Muscle of arm (tissue), 12 donors: ENCODE data around the gene CAMKMT. TPM values are rescaled to one million over a fixed set of nuclear protein-coding genes. Genes with fewer than 3 reads are reported as not detected.

Source experiments
- DNase-seq: peaks from one replicate; pipeline ENCODE4 v3.0.0-alpha.2; 2013
- polyA plus RNA-seq, 12 donors: library from polyadenylated mRNA; unstranded; fragments of 120-200 nt; gene quantifications; one replicate each; pipeline ENCODE4 v1.2.1, GENCODE V29; 2013; ENCODE audit not compliant: insufficient read length in 12 of 12

The CAMKMT gene
- polyA plus RNA-seq, 12 donors = 4.0 to 8.7 (median 6.5) TPM; not detected in 1

DNA sequence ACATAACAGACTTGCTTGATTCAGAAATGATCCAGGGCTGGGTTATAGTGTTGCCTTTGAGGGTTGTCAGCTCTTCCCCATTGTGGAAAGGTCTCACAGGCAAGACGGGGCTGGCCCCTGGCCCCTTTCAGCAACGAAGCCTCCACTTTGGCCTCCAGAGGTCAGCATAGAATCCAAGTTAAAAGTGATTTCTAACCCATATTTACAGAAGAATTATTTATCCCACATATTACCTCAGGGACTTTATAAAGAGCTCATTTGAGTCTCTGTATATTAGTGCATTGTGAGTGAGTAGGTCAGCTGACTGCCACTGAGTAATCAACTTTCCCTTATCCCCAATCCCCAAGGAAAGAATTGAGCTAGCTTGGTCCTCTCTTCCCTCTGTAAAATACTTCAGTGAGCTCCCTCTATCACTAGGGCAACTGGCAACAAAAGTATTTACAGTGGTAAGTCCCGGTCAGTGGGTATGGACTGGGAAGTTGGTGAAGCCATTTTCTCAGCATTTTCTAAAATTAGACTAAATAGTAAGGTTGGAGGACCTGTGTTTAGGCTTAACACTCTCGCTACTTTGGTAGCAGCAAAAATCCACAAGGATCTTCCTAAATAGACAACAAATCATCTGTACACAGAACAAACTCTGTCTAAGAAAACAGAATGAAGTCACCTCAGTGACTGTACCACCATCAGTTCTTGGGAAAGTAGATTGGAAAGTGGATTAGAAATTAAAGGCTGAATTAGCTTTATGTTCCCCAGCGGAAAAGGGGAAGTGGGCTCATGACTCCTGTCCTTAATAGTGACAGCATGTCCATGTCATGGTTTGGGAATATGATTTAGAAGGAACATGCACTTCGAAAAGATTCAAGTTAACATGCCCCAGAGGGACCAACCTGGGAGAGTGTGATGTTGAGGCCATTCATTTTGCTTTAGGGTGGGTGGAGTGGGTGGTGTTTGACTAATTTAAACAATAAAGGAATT, 408.8 kb downstream of the CAMKMT start:
- no peak for DNase-seq

- DNase-seq = no peak
These were observed 409.8 kb downstream of the CAMKMT start for GRCh38 chr2:44771522-44771921.

DNA sequence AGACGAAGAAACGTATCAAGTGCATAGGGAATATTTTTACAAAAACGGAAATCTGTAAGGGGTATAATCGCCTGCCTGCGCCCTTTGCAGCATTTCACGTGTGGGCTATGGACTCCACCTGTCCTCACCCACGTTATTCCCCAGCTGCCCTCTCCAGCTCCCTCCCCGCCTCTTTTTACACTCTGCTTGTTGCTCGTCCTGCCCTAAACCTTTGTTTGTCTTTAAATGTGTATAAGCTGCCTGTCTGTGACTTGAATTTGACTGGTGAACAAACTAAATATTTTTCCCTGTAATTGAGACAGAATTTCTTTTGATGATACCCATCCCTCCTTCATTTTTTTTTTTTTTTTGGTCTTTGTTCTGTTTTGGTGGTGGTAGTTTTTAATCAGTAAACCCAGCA, 410.4 kb downstream of the CAMKMT start:
- no peak for DNase-seq

- no peak for DNase-seq
These were observed 411.1 kb downstream of the CAMKMT start for GRCh38 chr2:44772669-44773378.

GRCh38 chr2:44774826-44775492, 413.2 kb downstream of the CAMKMT start:
- DNase-seq = no peak

GRCh38 chr2:44777036-44777435, 415.3 kb downstream of the CAMKMT start:
- DNase-seq = no peak

DNA sequence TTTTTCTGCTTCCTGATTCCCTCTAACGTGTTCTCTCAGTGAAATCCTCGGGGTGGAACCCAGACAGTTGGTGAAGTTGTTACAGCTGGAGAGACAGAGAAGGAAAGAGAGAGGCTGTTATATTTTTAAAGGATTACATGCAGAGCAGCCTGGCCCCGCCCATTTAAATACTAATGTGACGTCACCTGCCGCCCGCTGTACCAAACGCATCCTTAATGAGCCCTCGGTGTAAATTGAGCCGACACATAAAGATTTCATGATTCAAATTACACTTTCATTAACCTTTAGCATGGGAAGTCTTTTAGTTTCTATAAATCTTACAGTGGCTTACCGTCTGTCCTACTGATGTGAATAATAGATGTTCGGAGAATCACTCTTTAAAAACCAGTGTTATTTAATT, 415.8 kb downstream of the CAMKMT start:
- DNase-seq = no peak

DNA sequence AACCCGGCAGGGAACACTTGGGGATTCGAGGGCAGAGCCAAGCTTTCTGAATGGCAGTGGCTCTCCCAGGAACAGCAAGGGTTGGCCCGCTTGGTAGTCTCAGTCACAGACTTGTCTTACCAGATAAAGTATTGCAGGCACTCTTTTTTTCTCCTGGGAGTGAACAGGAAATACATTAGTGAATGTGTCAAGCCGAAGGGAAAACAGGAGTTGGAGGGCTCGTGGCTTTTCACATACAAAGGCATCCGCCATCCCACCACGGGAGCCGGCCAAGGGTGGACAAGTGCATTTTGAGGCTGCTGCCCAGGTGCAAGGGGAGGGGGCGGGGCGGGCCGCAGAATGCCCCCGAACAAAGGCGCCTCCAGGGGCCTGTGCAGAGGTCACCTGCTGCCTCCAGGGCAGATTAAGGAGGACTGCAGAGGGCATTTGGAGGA, 416.5 kb downstream of the CAMKMT start:
- DNase-seq = no peak

DNA sequence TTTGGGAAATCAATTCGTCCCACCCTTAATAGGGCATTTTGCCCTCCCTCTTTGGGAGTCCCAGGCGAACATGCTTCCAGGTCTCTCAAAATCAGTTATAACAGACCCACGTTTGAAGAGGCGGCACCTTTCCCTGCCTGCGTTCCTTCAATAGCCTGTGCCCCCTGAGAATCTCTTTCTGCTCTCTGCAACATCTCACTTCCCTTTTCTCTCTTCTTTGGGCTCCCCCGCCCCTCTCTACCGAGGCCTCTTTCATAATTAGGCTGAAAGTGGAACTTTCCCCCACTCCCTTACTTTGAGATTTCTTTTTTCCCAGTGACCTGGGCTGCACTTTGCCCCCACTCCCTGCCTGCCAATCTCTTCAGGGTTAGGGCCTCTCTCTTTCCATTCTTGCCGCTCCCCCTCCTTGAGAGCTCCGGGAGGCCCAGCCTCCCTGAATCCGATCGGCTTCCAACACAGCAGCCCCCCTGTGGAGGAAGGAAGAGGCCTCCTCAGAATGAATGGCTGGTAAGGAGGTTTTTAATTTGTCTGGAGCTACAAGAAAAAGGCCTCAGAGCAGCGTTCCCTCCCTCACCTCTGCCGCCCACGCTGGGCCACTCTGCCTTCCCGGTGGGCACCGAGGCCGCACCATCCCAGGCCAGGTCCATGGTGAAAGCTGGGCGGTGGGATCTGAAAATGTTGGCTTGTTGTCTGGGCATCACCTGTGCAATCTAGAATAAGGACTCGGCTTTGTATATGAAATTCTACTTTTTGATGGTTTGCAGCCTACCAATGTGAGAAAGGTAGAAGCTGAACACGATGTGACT, 417.1 kb downstream of the CAMKMT start:
- no peak for DNase-seq

DNA sequence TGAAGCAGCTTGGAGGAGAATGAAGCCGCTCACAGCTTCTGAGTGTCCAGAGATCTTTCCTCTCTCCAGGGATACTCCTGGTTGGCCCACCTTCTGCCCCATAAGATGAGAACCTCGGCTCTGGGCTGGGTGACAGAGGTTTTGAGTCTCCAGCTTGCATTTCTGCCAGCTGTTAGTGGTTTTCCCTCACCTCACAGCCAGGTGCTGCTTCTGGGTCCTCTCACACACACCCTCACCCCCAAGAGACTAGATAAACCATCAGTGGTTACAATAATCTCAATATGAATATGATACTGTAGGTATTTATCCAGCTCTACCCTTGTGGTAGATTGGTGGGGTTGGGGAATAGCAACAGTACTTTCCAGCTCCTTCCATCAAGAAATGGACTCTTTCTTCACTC, 418.0 kb downstream of the CAMKMT start:
- DNase-seq = no peak

DNA sequence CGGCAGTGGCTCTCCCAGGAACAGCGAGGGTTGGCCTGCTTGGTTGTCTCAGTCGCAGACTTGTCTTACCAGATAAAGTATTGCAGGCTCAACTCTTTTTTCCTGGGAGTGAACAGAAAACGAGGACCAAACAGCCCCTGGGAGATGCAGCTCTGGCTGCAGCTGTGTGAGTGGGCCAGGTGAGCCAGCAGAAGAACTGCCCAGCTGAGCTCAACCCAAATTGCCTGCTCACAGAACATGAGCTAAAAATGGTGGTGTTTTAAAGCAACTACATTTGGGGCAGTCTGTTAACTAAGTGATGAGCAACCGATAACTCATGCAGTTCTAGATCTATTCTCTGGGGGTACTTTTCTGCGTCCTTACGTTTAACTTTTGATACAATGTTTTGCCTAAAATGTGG, 418.7 kb downstream of the CAMKMT start:
- no peak for DNase-seq

- no peak for DNase-seq
These were observed 423.7 kb downstream of the CAMKMT start for GRCh38 chr2:44785433-44785832.

DNA sequence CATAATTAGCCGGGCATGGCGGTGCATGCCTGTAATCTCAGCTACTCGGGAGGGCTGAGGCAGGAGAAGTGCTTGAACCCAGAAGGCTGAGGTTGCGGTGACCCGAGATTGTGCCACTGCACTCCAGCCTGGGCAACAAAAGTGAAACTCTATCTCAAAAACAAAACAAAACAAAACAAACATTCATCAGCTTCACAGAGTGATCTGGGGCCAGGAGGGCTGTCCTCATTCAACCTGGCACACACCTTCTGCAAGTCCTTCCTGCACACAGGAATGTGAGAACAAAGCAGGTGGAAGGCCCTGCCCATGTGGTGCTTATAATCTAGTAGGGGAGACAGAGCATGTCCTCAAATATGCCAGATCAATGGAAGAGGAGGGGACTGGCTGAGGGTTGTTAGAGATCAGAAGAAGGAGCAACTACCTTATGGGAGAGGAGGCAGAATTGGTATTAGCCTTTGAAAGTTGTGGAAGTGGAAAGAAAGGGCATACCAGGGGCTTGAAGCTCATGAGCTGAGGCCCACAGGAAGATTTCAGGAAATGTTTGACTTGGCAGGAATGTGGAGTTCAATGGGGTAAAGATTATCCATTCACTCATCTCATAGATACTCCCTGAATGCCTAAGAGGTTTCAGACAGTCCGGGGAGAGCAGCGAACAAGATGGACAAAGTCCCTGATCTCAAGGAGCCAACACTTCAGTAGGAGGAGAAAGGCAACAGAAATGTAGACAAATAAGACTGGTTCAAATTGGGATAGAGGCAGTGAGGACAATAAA, 424.5 kb downstream of the CAMKMT start:
- no peak for DNase-seq

- no peak for DNase-seq
These were observed 425.1 kb downstream of the CAMKMT start for GRCh38 chr2:44786817-44787214.

DNA sequence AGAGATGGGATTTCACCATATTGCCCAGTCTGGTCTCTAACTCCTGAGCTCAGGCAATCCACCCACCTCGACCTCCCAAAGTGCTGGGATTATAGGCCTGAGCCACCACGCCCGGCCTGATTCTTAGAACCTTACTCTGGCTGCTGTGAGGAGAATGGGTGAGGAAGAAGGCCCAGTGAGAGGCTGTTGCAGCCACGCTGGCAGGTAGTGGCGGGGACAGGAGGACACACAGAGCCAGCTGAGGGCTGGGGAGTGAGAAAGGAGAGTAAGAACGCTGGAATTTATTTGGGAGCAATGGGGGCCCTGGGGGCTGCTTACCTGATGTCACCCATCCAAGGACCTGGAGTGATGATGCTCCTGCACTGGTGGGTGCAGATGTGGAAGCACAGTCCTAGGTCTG, 425.9 kb downstream of the CAMKMT start:
- no peak for DNase-seq

DNA sequence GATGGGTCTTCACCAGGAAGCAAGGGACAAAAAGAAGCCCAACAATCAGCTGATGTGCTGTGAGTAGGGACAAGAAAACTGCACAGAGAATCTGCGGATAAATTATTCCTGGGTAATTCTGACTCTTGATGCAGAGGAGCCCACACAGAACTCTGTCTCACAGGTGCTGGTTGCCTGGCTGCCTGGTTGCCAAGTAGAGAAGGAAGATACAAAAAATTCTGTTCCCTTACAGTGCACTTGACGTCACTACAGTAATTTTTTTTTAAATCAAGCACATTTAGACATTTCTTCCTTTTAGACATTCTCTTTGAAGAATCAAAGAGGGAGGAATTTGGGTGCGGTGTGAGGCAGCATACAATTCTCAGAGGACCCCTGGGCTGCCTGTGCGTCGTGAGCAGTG, 427.7 kb downstream of the CAMKMT start:
- DNase-seq = no peak

- DNase-seq = no peak
These were observed 428.4 kb downstream of the CAMKMT start for GRCh38 chr2:44789971-44790721.

DNA sequence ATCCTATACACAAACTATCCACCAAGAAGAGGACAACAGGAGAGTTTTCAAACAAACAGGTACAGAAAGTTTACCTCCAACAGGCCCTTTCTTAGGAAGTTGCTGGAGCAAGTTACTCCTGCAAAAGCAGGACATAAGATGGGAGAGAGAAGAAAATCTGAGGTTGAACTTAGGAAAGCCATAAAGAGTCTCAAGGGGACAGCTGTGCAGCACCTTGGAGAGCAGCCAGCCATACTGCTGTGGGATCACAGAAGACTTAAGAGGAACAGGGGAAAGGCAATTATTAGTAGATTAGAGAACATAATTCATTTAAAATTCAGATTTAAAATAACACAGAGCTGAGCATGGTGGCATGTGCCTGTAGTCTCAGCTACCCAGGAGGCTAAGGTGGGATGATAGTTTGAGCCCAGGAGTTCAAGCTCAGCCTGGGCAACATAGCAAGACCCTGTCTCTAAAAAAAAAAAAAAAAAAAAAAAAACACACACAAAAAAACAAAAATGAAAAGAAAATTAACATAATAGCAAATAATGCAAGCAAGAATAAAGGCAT, 431.6 kb downstream of the CAMKMT start:
- DNase-seq = no peak

DNA sequence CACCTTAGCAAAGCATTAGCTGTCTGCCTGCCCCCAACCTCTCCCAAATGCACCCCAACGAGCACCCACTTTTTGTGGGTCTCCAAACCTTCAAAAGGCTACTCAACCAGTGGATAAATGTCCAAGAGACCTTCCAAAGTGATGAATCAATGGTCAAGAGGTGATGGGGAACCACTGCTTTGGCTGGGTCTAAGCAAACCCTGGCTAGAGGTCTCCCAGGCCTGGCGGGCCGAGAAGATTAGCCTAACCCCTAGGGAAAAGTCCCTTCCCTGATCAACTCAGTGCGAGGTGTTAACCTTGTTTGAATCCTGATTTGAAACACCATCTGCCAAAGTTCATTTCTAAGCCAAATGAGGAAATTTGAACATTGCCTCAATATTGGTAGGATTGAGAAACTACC, 435.0 kb downstream of the CAMKMT start:
- no peak for DNase-seq
